Hematopoietic multipotent progenitor cell treated with erythropoietin and hydrocortisone succinate and interleukin-3 and kit ligand, for 6 days (in vitro differentiated cells): ENCODE results near the gene SS18L1.

ENCODE experiments used
- DNase-seq: peaks from one replicate; pipeline ENCODE4 v3.0.0-alpha.2; 2015

SS18L1 gene

GRCh38 chr20:62216636-62217566 is 73.3 kb downstream of the SS18L1 start:
- DNase-seq = no peak

- DNase-seq = no peak
Measured at GRCh38 chr20:62217913-62218773, 74.6 kb downstream of the SS18L1 start.

GRCh38 chr20:62219101-62219991 is 75.8 kb downstream of the SS18L1 start:
- no peak for DNase-seq

- peak; percentile 70 for DNase-seq
Measured at GRCh38 chr20:62219992-62220665, 76.6 kb downstream of the SS18L1 start, which contains the start of gene HRH3. TSS of gene HRH3 (minus strand) at chr20:62220278. CDS start at chr20:62219970, 308 bp downstream.

- DNase-seq = no peak
Measured at GRCh38 chr20:62220666-62221568, 77.3 kb downstream of the SS18L1 start.

- DNase-seq = no peak
Measured at GRCh38 chr20:62222266-62222850, 78.8 kb downstream of the SS18L1 start.

GRCh38 chr20:62222972-62223371 is 79.4 kb downstream of the SS18L1 start:
- no peak for DNase-seq

- no peak for DNase-seq
Measured at GRCh38 chr20:62223571-62223970, 80.0 kb downstream of the SS18L1 start.

GRCh38 chr20:62224113-62224855 is 80.7 kb downstream of the SS18L1 start:
- DNase-seq = no peak

- DNase-seq = no peak
Measured at GRCh38 chr20:62225026-62225425, 81.5 kb downstream of the SS18L1 start.

GRCh38 chr20:62225820-62226635 is 82.5 kb downstream of the SS18L1 start:
- DNase-seq = no peak

- no peak for DNase-seq
Measured at GRCh38 chr20:62226707-62227590, 83.4 kb downstream of the SS18L1 start.

- no peak for DNase-seq
Measured at GRCh38 chr20:62227591-62227976, 84.0 kb downstream of the SS18L1 start.

GRCh38 chr20:62227977-62228958 is 84.7 kb downstream of the SS18L1 start:
- no peak for DNase-seq

GRCh38 chr20:62228982-62229545 is 85.5 kb downstream of the SS18L1 start:
- DNase-seq = no peak

GRCh38 chr20:62229667-62230066 is 86.1 kb downstream of the SS18L1 start:
- no peak for DNase-seq
